Activated CD4-positive, alpha-beta T cell treated with anti-CD3 and anti-CD28 coated beads, Interleukin-2, amount 10 ng/mL, durations not matched to agents 24 days and 14 days (primary cell): ENCODE data around the gene FSTL1. TPM values are rescaled to one million over a fixed set of nuclear protein-coding genes. Genes with fewer than 3 reads are reported as not detected.

Experiments used
- DNase-seq: peaks from one replicate; pipeline ENCODE4 v3.0.0; 2022
- H3K27ac Mint-ChIP-seq: one replicate; pipeline ENCODE4 v1.8.0; 2022; ENCODE audit warnings: mild to moderate bottlenecking, mixed read lengths
- H3K27me3 Mint-ChIP-seq: one replicate; pipeline ENCODE4 v1.8.0; 2022; ENCODE audit warnings: mixed read lengths
- H3K36me3 Mint-ChIP-seq: one replicate; pipeline ENCODE4 v1.8.0; 2022; ENCODE audit warnings: low read depth, mild to moderate bottlenecking, mixed read lengths
- H3K4me1 Mint-ChIP-seq: one replicate; pipeline ENCODE4 v1.8.0; 2021; ENCODE audit warnings: mixed read lengths
- H3K4me3 Mint-ChIP-seq: one replicate; pipeline ENCODE4 v1.8.0; 2022; ENCODE audit warnings: mild to moderate bottlenecking, moderate library complexity, mixed read lengths
- H3K9me3 Mint-ChIP-seq: one replicate; pipeline ENCODE4 v1.8.0; 2021; ENCODE audit warnings: mixed read lengths
- intact Hi-C: fragments of 100-400 bp; cut with micrococcal nuclease; formaldehyde crosslinking; loops from one replicate; pipeline ENCODE4 v1.15.1; 2023
- total RNA-seq: library from RNA; stranded (reverse); gene quantifications from 2 replicates; pipeline ENCODE4 v1.2.3, GENCODE V29; 2022

FSTL1 gene
- total RNA-seq, 1 donor from 2014 or later: 0.26 TPM

- Mint-ChIP-seq H3K27ac (no peak overlapping the region), H3K27me3 (peaks cover 43% of the 10 kb centered on the region), H3K4me3 (no peak overlapping the region), H3K36me3 (no peaks in the 10 kb centered on the region), H3K9me3 (no peaks in the 10 kb centered on the region), H3K4me1 (no peaks in the 10 kb centered on the region)
- DNase-seq: no peak
- intact Hi-C loops: loop anchor here (2.0 kb wide), 1 partner anchor 14 kb away; no protein-coding TSS in a partner anchor
Observed at GRCh38 chr3:120364821-120365220, 86.0 kb downstream of the FSTL1 start.

GRCh38 chr3:120364101-120364500 is 86.7 kb downstream of the FSTL1 start:
- DNase-seq: no peak
- peaks cover 41% of the 10 kb centered on the region for H3K27me3 Mint-ChIP-seq
- H3K4me3 Mint-ChIP-seq: no peak overlapping the region
- no peaks in the 10 kb centered on the region for H3K9me3 Mint-ChIP-seq
- H3K36me3 Mint-ChIP-seq: no peaks in the 10 kb centered on the region
- H3K4me1 Mint-ChIP-seq: no peaks in the 10 kb centered on the region
- intact Hi-C loops: loop anchor here (2.0 kb wide), 1 partner anchor 13 kb away; no protein-coding TSS in a partner anchor
- H3K27ac Mint-ChIP-seq: no peak overlapping the region

- intact Hi-C loops: no loop called here
- Mint-ChIP-seq H3K36me3 (no peaks in the 10 kb centered on the region), H3K9me3 (no peaks in the 10 kb centered on the region), H3K27ac (no peak overlapping the region), H3K27me3 (peaks cover 47% of the 10 kb centered on the region), H3K4me1 (no peaks in the 10 kb centered on the region), H3K4me3 (no peak overlapping the region)
- no peak for DNase-seq
Observed at GRCh38 chr3:120357807-120358206, 93.0 kb downstream of the FSTL1 start.

- intact Hi-C loops: no loop called here
- Mint-ChIP-seq H3K4me1 (no peaks in the 10 kb centered on the region), H3K27me3 (peaks cover 51% of the 10 kb centered on the region), H3K27ac (no peak overlapping the region), H3K4me3 (no peak overlapping the region), H3K9me3 (no peaks in the 10 kb centered on the region), H3K36me3 (no peaks in the 10 kb centered on the region)
- no peak for DNase-seq
Observed at GRCh38 chr3:120355486-120355885, 95.3 kb downstream of the FSTL1 start.

- intact Hi-C loops: no loop called here
Observed at GRCh38 chr3:120353463-120353862, 97.3 kb downstream of the FSTL1 start.

GRCh38 chr3:120352017-120352416 is 98.8 kb downstream of the FSTL1 start:
- peaks cover 16% of the 10 kb centered on the region for H3K4me1 Mint-ChIP-seq
- H3K4me3 Mint-ChIP-seq: no peak overlapping the region
- no peak for DNase-seq
- intact Hi-C loops: no loop called here
- peaks cover 9% of the 10 kb centered on the region for H3K36me3 Mint-ChIP-seq
- no peaks in the 10 kb centered on the region for H3K9me3 Mint-ChIP-seq
- no peak overlapping the region for H3K27ac Mint-ChIP-seq
- peaks cover 46% of the 10 kb centered on the region for H3K27me3 Mint-ChIP-seq

More at GRCh38 chr3:120353463-120353862, 97.3 kb downstream of the FSTL1 start:
- DNase-seq: no peak
- H3K4me3 Mint-ChIP-seq: no peak overlapping the region
- H3K27ac Mint-ChIP-seq: no peak overlapping the region
- H3K27me3 Mint-ChIP-seq: peaks cover 53% of the 10 kb centered on the region
- no peaks in the 10 kb centered on the region for H3K36me3 Mint-ChIP-seq
- no peaks in the 10 kb centered on the region for H3K9me3 Mint-ChIP-seq
- peaks cover 5% of the 10 kb centered on the region for H3K4me1 Mint-ChIP-seq

- intact Hi-C loops: loop anchor here (2.0 kb wide), 1 partner anchor 14 kb away; no protein-coding TSS in a partner anchor
- H3K4me1 Mint-ChIP-seq: peaks cover 31% of the 10 kb centered on the region
- no peak for DNase-seq
- peaks cover 34% of the 10 kb centered on the region for H3K27me3 Mint-ChIP-seq
- H3K4me3 Mint-ChIP-seq: peak overlapping the region; percentile 91
- no peaks in the 10 kb centered on the region for H3K9me3 Mint-ChIP-seq
- peaks cover 20% of the 10 kb centered on the region for H3K36me3 Mint-ChIP-seq
- no peak overlapping the region for H3K27ac Mint-ChIP-seq
Observed at GRCh38 chr3:120350401-120350941, 100.3 kb downstream of the FSTL1 start.

- Mint-ChIP-seq H3K27ac (peak overlapping the region; percentile 89), H3K27me3 (peaks cover 27% of the 10 kb centered on the region), H3K4me1 (peaks cover 38% of the 10 kb centered on the region), H3K4me3 (peak overlapping the region; percentile 91), H3K9me3 (no peaks in the 10 kb centered on the region), H3K36me3 (peaks cover 25% of the 10 kb centered on the region)
- intact Hi-C loops: loop anchor here (2.0 to 10.0 kb wide), 4 partner anchors 15 to 887 kb away; partner anchors contain the start of genes NDUFB4 and TMEM39A
- DNase-seq: no peak
Observed at GRCh38 chr3:120349855-120350125, 101.0 kb downstream of the FSTL1 start.

- peak within 1 kb of the TSS; percentile 89 for H3K27ac Mint-ChIP-seq
- no peaks in the 10 kb centered on the region for H3K9me3 Mint-ChIP-seq
- H3K4me3 Mint-ChIP-seq: peak within 1 kb of the TSS; percentile 91
- H3K27me3 Mint-ChIP-seq: peaks cover 25% of the 10 kb centered on the region
- peaks cover 44% of the 10 kb centered on the region for H3K4me1 Mint-ChIP-seq
- DNase-seq: peak; percentile 97
- peaks cover 26% of the 10 kb centered on the region for H3K36me3 Mint-ChIP-seq
- intact Hi-C loops: loop anchor here (1.0 to 10.0 kb wide), 5 partner anchors 11 to 886 kb away; partner anchors contain the start of genes NDUFB4 and TMEM39A
Observed at GRCh38 chr3:120348991-120349854, 101.6 kb downstream of the FSTL1 start, which contains the start of gene LRRC58. Gene LRRC58, minus strand, starts transcription at chr3:120349354. Its CDS starts 111 bp downstream, at chr3:120349243.

DNA sequence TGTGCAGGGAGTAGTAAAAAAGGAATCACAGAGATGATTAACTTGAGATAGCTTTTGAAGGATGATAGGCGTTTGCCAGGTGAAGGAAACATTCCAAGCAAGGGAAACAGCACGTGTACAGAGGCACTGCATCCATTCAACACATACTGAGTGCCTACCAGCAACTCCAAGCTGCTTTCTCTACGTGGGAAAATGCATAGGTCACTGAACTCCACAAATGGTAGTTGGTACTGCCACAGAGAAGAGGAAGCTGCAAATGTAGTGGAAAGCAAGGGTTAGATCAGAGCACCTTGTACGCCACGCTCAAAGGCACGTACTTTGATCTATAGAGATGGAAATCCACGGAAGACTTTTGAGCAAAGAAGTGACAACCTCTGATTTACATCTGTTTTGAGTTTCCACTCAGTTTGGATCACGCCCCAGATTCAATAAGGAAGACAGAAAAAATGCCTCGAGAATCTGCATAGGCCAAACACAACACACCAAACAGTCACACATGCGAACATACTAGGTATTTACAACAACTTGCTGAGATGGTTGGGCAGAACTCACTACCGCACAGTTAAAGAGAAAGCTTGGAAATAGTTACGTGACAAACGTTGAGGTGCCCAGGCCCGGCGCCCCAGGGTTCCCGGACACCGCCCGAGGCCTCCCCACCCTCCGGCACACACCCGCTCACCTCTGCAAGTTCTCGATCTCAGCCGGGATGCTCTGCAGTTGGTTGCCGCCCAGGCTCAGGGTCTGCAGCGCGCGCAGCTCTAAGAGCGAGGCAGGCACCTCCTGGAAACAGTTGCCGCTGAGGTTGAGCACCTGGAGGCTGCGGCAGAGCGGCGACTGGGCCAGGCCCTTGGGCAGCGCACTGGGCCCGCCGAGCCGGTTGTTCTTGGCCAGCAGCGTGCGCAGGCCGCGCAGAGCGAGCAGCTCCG is 102.5 kb downstream of the FSTL1 start:
- Mint-ChIP-seq H3K4me3 (peak overlapping the region; percentile 91), H3K27ac (peak overlapping the region; percentile 89), H3K9me3 (no peaks in the 10 kb centered on the region), H3K27me3 (peaks cover 18% of the 10 kb centered on the region), H3K36me3 (peaks cover 28% of the 10 kb centered on the region), H3K4me1 (peaks cover 50% of the 10 kb centered on the region)
- intact Hi-C loops: loop anchor here (1.0 to 10.0 kb wide), 5 partner anchors 10 to 886 kb away; partner anchors contain the start of genes NDUFB4 and TMEM39A
- peak; percentile 88 for DNase-seq

DNA sequence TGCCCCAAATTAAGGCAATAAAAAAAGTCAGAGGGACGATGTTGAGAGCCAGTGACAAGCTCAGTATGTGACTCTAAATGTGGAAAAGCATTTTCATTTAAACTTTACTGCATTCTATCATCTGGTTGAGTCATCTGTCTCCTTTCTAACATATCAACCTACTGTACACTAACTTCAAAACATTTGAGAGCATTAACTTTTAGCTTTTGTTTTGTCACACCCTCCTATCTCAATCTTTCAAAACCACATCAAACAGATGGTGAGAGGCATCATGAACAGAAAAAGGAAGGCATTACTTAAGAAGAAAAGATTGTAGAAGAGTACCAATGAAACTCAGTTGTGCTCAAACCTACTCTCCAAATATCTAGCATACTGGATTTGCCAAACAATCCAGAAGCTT is 106.4 kb downstream of the FSTL1 start:
- Mint-ChIP-seq H3K27ac (peak overlapping the region; percentile 80), H3K36me3 (peaks cover 54% of the 10 kb centered on the region), H3K27me3 (no peaks in the 10 kb centered on the region), H3K4me3 (peak overlapping the region; percentile 36), H3K9me3 (peaks cover 9% of the 10 kb centered on the region), H3K4me1 (peaks cover 48% of the 10 kb centered on the region)
- DNase-seq: peak; percentile 74
- intact Hi-C loops: loop anchor here (1.0 to 10.0 kb wide), 6 partner anchors 72 to 432 kb away; partner anchors contain the start of genes GTF2E1, NDUFB4 and RABL3
